ENCODE data around the gene DNMT3B.
A peak's percentile ranks its signal among the peaks of the same experiment; 100 is the strongest.
"Not testable (repeated sequence)": the region's sequence is repeated elsewhere in the genome, so short reads cannot be mapped to it uniquely, and the experiment has no call there.

Gene DNMT3B

GRCh38 chr20:32792316-32792715 is 30.1 kb downstream of the DNMT3B start:
- no peak for DNase-seq (ENCODE audit: low read depth in 2 of 2)

- DNase-seq (ENCODE audit: low read depth in 2 of 2): no peak
Measured at GRCh38 chr20:32792731-32793458, 30.7 kb downstream of the DNMT3B start.

GRCh38 chr20:32796383-32796948 is 34.3 kb downstream of the DNMT3B start:
- DNase-seq (ENCODE audit: low read depth in 2 of 2): no peak

GRCh38 chr20:32796981-32797451 is 34.8 kb downstream of the DNMT3B start:
- no peak for DNase-seq (ENCODE audit: low read depth in 2 of 2)

GRCh38 chr20:32797571-32797970 is 35.4 kb downstream of the DNMT3B start:
- not testable (repeated sequence) for DNase-seq (ENCODE audit: low read depth in 2 of 2)

GRCh38 chr20:32798046-32798981 is 36.1 kb downstream of the DNMT3B start:
- DNase-seq (ENCODE audit: low read depth in 2 of 2): no peak

GRCh38 chr20:32803092-32803491 is 40.9 kb downstream of the DNMT3B start:
- no peak for DNase-seq (ENCODE audit: low read depth in 2 of 2)

GRCh38 chr20:32804022-32804715 is 42.0 kb downstream of the DNMT3B start:
- no peak for DNase-seq (ENCODE audit: low read depth in 2 of 2)

- no peak for DNase-seq (ENCODE audit: low read depth in 2 of 2)
Measured at GRCh38 chr20:32804817-32805216, 42.6 kb downstream of the DNMT3B start.

- DNase-seq (ENCODE audit: low read depth in 2 of 2): no peak
Measured at GRCh38 chr20:32805721-32806120, 43.5 kb downstream of the DNMT3B start.

GRCh38 chr20:32806356-32806755 is 44.2 kb downstream of the DNMT3B start:
- DNase-seq (ENCODE audit: low read depth in 2 of 2): no peak

- DNase-seq (ENCODE audit: low read depth in 2 of 2): no peak
Measured at GRCh38 chr20:32807706-32808105, 45.5 kb downstream of the DNMT3B start.

GRCh38 chr20:32808438-32808837 is 46.3 kb downstream of the DNMT3B start:
- DNase-seq (ENCODE audit: low read depth in 2 of 2): no peak

GRCh38 chr20:32809907-32810306 is 47.7 kb downstream of the DNMT3B start:
- DNase-seq (ENCODE audit: low read depth in 2 of 2): no peak

GRCh38 chr20:32810941-32811340 is 48.8 kb downstream of the DNMT3B start:
- no peak for DNase-seq (ENCODE audit: low read depth in 2 of 2)

GRCh38 chr20:32811886-32812285 is 49.7 kb downstream of the DNMT3B start:
- DNase-seq (ENCODE audit: low read depth in 2 of 2): no peak

GRCh38 chr20:32819992-32820697 is 58.0 kb downstream of the DNMT3B start:
- peak; percentile 53 to 89 for DNase-seq (ENCODE audit: low read depth in 2 of 2)

- DNase-seq (ENCODE audit: low read depth in 2 of 2): no peak
Measured at GRCh38 chr20:32820698-32821377, 58.7 kb downstream of the DNMT3B start.

- no peak for DNase-seq (ENCODE audit: low read depth in 2 of 2)
Measured at GRCh38 chr20:32822225-32822624, 60.0 kb downstream of the DNMT3B start.

- no peak for DNase-seq (ENCODE audit: low read depth in 2 of 2)
Measured at GRCh38 chr20:32823078-32823477, 60.9 kb downstream of the DNMT3B start.
